ENCODE results near the gene CLDN5.
"Not testable (repeated sequence)": the region's sequence is repeated elsewhere in the genome, so short reads cannot be mapped to it uniquely, and the experiment has no call there.

The CLDN5 gene

DNA sequence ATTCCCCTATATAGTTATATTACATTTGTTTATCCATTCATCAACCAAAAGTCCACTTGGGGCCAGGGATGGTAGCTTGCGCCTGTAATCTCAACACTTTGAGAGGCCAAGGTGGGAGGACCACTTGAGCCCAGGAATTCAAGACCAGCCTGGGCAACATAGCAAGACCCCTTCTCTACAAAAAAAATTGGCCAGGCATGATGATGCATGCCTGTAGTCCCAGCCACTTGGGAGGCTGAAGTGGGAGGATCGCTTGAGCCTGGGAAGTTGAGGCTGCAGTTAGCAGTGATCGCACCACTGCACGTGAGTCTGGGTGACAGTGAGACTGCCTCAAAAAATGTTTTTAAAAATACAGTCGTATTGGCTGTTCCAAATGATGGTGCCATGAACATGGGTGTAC, 24.2 kb upstream of the CLDN5 start:
- DNase-seq (ENCODE audit: low read depth in 2 of 2), result not testable (repeated sequence)

DNA sequence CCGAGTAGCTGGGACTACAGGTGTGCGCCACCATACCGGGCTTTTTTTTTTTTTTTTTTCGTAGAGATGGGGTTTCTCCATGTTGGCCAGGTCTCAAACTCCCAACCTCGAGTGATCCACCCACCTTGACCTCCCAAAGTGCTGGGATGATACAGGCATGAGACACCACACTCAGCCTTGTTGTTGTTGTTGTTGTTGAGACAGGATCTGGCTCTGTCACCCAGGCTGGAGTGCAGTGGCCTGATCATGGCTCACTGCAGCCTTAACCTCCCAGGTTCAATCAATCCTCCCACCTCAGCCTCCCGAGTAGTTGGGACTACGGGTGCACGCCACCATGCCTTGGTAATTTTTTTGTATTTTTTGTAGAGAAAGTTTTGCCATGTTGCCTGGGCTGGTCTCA, 23.4 kb upstream of the CLDN5 start:
- DNase-seq (ENCODE audit: low read depth in 2 of 2), result no peak

DNA sequence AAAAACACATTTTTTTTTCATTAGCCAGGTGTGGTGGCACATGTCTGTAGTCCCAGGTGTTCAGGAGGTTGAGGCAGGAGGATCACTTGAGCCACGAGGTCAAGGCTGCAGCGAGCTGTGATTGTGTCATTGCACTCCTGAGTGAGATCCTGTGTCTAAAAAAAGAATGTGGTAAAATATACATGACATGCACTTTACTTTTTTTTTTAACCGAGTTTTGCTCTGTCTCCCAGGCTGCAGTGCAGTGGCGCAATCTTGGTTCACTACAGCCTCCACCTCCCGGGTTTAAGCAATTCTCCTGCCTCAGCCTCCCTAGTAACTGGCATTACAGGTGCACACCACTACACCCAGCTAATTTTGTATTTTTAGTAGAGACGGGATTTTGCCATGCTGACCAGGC, 22.5 kb upstream of the CLDN5 start:
- no peak for DNase-seq (ENCODE audit: low read depth in 2 of 2)

DNA sequence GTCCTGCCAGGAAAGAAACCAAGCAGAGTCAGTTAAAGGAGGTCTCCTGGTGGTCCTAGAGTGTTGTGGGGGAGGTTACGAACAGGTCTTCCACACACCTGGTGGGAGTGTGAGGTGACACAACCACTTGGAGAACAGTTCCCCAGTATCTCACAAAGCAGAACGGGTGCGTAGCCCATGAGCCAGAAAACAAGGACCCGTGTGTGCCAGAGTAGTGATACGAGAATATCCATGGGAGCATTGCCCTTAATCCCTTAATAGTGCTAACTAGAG, 21.7 kb upstream of the CLDN5 start:
- DNase-seq (ENCODE audit: low read depth in 2 of 2), result no peak

DNA sequence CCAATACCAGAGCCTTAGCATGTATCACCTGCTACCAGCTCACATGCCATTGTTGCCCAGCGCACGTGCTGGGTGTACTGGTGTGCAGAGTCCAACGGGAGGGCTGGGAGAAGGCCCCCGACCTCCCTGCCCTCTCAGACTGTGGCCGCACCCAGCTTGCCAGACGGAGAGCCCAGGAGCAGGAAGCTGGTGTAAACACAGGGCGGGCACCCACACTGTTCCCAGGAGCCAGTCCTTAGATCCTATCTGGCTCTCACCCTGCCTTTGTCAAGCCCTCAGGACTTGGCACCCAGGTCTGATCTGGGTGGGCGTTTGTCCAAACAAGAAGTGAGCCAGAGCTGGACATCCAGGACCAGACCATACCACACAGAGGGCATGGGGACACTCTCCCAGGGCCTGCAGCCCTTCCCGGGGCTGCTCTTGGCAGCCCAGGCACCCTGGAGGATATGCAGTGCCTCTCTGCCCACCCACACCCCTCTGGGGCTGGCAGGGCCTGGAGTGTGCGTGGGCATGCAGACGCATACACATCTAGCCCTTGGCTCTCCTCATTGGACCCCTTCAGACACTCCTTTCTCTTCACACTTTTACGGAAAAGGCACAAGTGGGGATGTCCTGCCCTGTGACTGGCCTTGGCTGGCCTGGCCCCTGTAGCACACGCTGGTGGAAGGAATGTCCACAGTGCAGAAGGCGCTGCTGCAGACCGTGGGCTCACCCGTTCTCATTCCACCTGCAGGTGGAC, 19.9 kb upstream of the CLDN5 start:
- no peak for DNase-seq (ENCODE audit: low read depth in 2 of 2)

DNA sequence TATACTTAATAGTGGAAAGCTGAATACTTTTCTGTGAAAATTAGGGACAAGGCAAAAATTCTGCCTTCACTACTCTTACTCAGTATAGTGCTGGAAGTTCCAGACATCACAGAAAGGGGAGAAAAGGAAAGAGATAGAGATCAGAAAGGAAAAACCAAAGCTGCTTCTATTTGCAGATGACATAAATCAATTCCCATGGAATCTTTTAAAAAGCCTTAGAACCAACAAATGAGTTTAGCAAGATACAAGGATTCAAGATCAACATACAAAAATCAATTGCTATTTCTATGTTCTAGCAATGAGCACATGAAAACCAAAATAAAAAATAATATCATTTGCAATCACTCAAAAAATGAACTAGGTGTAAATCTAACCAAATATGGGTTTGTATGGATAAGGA, 16.2 kb upstream of the CLDN5 start:
- no peak for DNase-seq (ENCODE audit: low read depth in 2 of 2)

DNA sequence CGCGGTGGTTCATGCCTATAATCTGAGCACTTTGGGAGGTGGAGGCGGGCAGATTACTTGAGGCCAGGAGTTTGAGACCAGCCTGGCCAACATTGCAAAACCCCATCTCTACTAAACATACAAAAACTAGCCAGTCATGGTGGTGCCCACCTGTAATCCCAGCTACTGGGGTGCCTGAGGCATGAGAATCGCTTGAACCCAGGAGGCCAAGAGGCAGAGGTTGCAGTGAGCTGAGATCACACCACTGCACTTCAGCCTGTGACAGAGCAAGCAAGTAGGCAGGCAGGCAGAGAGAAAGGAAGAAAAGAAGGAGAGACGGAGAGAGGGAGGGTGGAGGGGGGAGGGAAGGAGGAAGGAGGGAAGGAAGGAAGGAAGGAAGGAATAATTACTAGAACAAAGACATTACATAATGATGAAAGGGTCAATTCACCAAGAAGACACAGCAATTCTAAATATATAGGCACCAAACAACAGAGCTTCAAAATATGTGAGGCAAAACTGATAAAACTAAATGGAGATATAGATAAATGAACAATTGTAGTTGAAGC, 13.8 kb upstream of the CLDN5 start:
- no peak for DNase-seq (ENCODE audit: low read depth in 2 of 2)

DNA sequence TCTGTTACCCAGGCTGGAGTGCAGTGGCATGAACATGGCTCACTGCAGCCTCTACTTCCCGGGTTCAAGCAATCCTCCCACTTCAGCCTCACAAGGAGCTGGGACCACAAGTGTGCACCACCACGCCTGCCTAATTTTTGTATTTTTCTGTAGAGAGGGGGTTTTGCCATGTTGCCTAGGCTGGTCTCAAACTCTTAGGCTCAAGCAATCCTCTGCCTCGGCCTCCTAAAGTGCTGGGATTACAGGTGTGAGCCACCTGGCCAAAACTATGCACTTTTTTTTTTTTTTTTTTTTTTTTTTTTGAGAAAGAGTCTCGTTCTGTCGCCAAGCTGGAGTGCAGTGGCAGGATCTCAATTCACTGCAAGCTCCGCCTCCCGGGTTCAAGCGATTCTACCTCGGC, 12.4 kb upstream of the CLDN5 start:
- DNase-seq (ENCODE audit: low read depth in 2 of 2), result no peak

DNA sequence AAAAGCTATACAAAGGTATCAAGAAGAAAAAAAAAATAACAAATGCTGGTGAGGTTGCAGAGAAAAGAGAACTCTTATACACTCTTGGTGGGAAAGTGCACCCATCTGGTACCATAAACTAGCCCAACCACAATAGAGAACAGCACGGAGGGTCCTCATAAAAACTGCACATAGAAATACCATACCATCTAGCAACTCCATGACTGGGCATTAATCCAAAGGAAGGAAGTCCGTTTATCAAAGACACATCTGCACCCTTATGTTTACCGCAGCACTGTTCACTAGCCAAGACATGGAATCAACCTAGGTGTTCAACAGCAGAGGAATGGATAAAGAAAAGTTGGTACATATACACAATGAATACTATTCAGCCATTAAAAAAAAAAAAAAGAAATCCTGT, 10.8 kb upstream of the CLDN5 start:
- no peak for DNase-seq (ENCODE audit: low read depth in 2 of 2)

DNA sequence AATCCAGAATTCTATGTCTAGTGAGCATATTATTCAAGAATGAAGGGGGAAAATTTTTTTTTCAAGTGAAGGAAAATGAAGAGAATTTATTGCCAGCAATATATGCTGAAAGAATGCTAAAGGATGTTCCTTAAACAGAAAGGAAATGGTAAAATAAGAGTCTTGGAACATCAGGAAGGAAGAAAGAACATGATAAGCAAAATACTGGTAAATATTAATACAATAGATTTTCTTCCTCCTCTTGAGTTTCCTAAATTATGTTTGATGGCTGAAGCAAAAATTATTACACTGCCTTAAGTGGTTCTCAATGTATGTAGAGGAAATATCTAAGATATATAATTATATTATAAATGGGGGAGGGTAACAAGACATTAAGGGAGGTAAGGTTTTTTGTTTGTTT, 9.6 kb upstream of the CLDN5 start:
- DNase-seq (ENCODE audit: low read depth in 2 of 2), result no peak

DNA sequence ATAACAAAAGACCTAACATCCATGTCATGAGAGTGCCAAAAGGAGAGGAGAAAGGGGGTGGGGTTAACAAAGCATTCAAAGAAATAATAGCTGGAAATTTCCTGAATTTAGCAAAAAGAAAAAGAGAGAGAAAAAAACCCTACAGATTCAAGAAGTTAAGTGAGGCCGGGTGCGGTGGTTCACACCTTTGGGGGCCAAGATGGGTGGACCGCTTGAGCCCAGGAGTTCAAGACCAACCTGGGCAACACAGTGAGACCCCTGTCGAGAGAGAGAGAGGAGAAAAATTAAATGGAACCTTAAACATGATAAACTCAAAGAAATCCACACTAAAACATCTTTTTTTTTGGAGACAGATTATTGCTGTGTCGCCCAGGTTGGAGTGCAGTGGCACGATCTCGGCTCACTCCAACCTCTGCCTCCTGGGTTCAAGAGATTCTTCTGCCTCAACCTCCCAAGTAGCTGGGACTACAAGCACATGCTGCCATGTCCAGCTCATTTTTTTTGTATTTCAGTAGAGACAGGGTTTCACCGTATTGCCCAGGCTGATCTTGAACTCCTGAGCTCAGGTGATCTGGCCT, 8.9 kb upstream of the CLDN5 start:
- DNase-seq (ENCODE audit: low read depth in 2 of 2), result no peak

DNA sequence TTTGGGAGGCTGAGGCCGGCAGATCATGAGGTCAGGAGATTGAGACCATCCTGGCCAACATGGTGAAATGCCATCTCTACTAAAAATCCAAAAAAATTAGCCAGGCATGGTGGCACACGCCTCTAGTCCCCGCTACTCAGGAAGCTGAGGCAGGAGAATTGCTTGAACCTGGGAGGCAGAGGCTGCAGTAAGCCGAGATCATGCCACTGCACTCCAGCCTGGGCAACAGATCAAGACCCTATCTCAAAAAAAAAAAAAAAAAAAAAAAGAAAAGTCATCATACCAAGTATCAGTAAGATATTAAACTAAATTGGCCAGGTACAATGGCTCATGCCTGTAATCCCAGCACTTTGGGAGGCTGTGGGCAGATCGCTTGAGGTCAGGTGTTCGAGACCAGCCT, 7.1 kb upstream of the CLDN5 start:
- DNase-seq (ENCODE audit: low read depth in 2 of 2), result not testable (repeated sequence)

DNA sequence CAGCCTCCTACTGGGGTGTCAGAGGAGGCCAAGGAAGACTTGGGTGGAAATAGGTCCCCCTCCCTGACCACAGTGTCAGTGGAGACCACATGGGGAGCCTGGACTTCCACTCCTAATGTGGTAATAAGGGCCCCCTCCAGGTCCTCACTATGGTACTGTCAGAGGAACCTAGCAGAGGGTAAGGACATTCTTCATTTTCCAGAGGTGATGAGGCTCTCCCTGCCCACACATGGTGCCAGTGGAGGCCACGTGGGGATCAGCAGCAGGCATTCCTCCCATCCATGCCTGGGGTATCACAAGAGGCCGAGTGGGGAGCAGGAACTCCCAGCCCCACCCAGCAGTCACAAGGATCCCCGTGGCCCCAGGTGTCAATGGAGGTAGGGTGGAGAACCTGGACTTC, 6.5 kb upstream of the CLDN5 start:
- no peak for DNase-seq (ENCODE audit: low read depth in 2 of 2)

DNA sequence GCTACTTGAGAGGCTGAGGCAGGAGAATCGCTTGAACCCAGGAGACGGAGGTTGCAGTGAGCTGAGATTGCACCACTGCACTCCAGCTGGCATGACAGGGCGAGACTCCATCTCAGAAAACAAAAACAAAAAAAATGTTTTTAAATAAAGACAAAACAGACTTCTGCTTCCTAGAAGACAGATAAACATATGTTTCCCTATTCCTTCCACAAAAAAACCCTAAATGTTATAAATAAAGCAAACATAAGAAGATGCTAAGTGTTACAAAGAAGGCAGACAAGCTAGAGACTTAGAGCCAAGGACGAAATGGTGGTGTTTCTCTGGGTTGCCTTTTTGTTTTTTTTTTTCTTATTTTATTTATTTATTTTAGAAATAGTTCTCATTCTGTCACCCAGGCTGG, 5.6 kb upstream of the CLDN5 start:
- DNase-seq (ENCODE audit: low read depth in 2 of 2), result no peak

DNA sequence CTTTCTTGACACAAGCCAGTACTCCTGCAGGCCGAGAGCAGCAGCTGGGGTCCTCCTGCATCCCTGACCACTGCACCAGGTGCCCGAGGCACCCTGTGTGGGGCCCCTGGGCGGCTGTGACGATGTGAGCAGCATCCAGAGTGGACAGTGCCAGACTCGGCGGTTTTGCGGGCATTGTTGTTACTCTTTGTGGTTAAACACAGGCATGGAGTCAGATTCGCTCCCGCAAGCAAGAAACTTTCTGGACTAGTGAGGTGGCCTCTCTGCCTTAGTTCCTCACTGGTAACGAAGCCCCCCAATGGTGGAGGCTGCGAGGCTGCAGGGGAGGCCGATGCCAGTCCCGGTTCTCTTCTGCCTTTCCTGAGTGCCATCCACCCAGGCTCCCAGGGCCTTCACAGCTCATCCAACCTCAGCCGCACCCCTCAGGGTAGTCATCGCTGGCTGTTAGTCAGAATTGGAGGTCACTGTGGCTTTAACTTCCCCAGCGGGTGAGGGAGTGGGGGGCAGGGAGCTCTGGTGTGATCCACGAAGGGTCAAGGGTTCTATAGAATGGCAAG, 3.7 kb upstream of the CLDN5 start:
- no peak for DNase-seq (ENCODE audit: low read depth in 2 of 2)

DNA sequence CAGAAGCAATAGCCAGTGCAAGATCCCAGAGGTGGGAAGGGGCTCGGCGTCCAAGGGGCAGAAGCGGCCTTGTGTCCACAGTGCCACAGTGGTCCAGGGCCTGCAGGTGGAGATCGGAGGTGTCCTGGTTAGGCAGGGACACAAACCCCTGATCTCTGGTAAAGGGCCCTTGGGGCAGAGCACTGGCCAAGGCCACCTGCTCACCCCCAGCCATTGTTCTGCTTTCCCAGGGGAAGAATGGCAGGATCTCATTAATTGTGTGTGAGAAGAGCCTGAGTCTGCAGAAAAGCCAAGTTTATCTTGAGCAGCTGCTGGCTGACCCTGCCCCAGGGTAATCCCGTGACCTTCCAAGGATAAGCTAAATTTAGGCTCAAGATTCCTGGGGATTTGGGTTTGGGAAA, 3.1 kb upstream of the CLDN5 start:
- no peak for DNase-seq (ENCODE audit: low read depth in 2 of 2)

DNA sequence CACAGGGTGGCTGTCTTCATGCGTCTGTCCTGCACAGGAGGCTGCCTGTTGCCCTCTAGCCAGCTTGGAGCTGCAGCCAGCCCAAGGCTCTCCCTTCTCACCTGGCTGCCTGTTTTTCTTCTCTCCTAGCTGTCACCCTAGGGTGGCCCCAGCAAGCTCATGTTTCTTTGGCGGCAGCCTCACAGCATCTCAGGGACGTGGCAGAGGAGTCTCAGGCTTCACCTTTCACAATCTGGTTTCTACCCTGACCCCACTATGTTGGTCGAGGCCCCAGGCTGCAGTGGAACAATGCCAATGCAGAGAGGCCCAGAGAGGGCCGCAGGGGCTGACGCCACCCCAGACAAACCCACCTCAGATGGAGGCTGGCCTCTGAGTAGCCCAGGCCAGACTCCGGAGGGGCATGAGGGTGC, 2.5 kb upstream of the CLDN5 start:
- DNase-seq (ENCODE audit: low read depth in 2 of 2), result no peak

DNA sequence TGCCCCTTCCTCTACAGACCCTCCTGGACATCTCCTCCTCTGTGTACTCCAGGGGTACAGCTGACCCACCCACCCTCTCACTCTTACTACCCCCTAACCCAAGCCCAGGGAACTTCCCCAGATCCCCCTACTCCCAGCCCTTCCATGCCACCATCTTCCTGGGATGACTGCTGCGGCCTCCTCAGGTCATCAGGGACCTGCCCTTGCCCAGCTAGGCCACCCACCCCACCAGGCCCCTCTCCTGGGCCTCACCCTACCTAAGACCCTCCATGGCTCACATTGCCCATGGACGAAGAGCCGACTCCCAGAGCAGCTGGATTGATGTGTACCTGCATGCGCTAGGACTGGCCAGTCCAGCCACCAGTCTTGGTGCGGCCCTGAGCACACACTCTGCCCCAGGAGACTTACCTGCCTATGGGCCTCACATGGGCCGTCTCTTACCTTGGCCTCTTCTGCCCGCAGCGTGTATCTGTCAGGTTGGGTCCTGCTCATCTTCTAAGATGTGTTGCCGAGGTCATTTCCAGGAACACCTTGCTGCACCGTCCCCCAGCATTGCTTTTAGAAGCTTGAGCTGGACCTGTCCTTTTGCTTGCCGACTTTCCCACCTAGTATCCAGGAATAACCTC, 2.0 kb upstream of the CLDN5 start:
- no peak for DNase-seq (ENCODE audit: low read depth in 2 of 2)

DNA sequence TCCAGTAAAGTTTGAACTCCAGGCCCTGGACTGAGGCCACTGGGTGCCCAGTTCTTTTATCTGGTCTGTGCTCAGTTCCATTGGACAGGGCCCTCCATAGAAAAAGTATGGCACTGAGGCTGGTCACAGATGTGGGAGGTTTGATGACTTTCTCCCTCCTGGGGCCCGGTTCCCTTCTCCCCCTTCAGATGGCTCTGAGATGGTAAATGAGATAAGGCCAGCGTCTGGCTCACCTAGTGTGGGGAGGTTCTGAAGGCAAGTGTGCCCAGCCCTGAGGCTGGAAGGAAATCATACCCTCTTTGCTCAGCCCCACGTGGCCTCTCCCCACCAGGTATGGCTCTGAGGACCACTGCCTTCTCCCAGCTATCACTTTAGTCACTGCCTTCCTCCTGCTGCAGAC, 1.5 kb upstream of the CLDN5 start:
- no peak for DNase-seq (ENCODE audit: low read depth in 2 of 2)

DNA sequence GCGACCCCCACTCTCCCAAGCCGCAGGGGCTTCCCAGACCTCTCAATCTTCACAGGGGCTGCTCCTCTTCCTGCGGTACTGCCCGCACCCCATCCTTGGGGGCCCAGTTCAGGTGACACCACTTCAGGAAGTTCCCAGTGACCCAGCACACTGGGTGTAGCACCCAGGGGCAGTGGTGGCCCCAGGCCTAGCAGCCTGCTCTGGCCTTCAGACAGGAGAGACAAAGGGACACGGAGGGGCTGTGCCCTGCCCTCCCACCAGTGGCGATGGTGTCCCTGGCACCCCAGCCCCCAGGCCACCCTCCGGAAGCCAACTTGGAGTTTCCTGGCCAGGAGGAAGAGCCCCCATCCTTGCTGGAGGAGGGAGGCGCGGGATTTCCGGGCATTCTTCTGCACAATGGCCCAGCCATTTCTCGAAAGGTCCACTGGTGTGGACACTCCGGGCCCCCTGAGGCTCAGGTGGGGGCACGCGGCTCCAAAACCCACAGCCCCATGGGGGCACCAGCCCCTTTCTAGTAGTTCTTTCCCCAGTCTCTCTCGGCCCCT, 978 bp upstream of the CLDN5 start:
- no peak for DNase-seq (ENCODE audit: low read depth in 2 of 2)

DNA sequence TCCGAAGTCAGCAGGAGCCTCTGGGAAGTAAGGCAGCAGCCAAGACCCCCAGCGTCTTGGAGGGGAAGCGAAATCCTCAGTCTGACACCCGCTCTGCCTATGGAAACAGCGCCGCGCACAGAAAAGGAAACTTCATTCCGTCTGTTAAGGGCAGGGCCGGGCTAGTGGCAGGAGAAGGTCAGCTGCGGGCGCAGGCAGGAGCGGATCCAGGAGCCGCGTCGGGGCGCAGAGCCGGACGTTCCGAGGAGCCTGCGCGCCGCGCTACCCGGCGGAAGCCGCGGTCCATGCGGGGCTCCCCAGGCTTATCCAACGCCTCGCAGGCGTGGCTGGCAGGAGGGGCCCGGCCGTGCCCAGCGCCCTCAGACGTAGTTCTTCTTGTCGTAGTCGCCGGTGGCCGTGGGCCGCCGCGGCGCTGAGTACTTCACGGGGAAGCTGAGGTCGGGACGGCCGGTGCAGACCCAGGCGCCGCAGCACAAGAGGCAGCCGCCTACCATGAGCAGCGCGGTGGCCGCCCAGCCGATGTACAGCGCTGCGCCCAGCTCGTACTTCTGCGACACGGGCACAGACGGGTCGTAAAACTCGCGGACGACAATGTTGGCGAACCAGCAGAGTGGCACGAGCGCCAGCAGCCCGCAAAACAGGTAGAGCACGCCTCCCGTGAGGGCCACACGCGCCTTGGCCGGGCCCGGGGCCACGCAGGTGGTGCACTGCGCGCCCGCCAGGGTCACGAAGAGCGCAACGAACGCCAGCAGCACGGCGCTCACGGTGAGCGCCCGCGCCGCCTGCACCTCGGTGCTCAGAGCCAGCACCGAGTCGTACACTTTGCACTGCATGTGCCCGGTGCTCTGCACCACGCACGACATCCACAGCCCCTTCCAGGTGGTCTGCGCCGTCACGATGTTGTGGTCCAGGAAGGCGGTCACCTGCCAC, 705 bp downstream of the CLDN5 start:
- no peak for DNase-seq (ENCODE audit: low read depth in 2 of 2)

DNA sequence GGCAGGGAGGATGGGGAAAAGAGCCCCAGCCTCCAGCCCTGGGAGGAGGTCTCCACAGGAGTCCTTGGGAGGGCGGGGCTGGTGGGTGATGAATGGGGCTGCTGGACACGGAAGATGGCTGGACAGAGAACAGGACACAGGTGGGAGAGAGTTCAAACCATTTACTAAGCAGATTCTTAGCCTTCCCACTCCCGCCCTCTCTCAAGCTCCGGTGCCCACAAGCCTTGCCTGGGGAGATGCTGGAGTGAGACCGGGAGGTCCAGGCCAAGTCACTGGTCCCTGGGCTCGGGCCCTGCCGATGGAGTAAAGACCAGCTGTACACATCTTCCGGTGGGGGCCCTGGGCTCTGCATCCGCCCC, 1.4 kb downstream of the CLDN5 start:
- DNase-seq (ENCODE audit: low read depth in 2 of 2), result no peak

All from stimulated activated CD8-positive, alpha-beta memory T cell treated with anti-CD3 and anti-CD28 coated beads, Interleukin-15, amount 100 ng/mL, for 48 hours (primary cell).